B cell (primary cell): ENCODE results near the gene PAN2. TPM values are rescaled to one million over a fixed set of nuclear protein-coding genes. Genes with fewer than 3 reads are reported as not detected.
A peak's percentile ranks its signal among the peaks of the same experiment; 100 is the strongest.

ENCODE experiments used
- ATAC-seq: fragments of 200-7000 bp; cut with Tn5 transposase; one replicate; pipeline ENCODE4 v1.10.0; 2021; ENCODE audit warnings: low read depth, mild to moderate bottlenecking, moderate number of reproducible peaks, moderate library complexity
- CTCF ChIA-PET: fragments of 350-600 bp; sonication (Branson Sonifier 250); formaldehyde crosslinking; loops from one replicate; lab custom pipeline; 2021; ENCODE audit warnings: antibody characterized with exemption, inconsistent platforms; lab: Charles Lee
- POLR2A ChIA-PET: fragments of 350-600 bp; sonication (Branson Sonifier 250); formaldehyde crosslinking; loops from one replicate; lab custom pipeline; 2021; ENCODE audit warnings: antibody characterized with exemption; lab: Charles Lee
- DNase-seq: peaks from one replicate; pipeline ENCODE4 v3.0.0; 2013
- H2AFZ ChIP-seq: 2 replicates; pipeline ENCODE4 v1.6.1; 2012; ENCODE audit warnings: mild to moderate bottlenecking, low read depth, low read length; ENCODE audit not compliant: insufficient read depth, poor library complexity, severe bottlenecking
- H3K27ac ChIP-seq, 2 donors: 1 replicate in 1 of 2; 2 replicates in 1 of 2; pipeline ENCODE4 v1.5.1; 2012 to 2013; ENCODE audit warnings: low read length in 2 of 2, mild to moderate bottlenecking in 2 of 2, moderate library complexity in 1 of 2
- H3K27me3 ChIP-seq, 4 experiments: fragments of 200-600 bp in 1 of 4; sonication (generic) in 1 of 4; replicated peaks in 1 of 4; 1 replicate in 2 of 4; 2 replicates in 2 of 4; pipeline versions ENCODE4 v1.6.1 to v1.7.0; 2013 to 2016; ENCODE audit warnings: low read length in 3 of 4, mild to moderate bottlenecking in 2 of 4, mixed read lengths in 1 of 4, moderate library complexity in 1 of 4; ENCODE audit not compliant: insufficient read depth in 4 of 4, control insufficient read depth in 3 of 4; ENCODE audit errors: control extremely low read depth in 1 of 4
- H3K36me3 ChIP-seq, 2 experiments: replicated peaks in 1 of 2; 1 replicate in 1 of 2; 2 replicates in 1 of 2; pipeline versions ENCODE4 v1.6.1 to v1.7.1; 2013; ENCODE audit warnings: low read length in 1 of 2; ENCODE audit not compliant: insufficient read depth in 2 of 2, control insufficient read depth in 1 of 2; ENCODE audit errors: control extremely low read depth in 1 of 2, extremely low read depth in 1 of 2
- H3K4me1 ChIP-seq, 2 donors: fragments of 200-600 bp in 1 of 2; sonication (generic) in 1 of 2; 1 replicate in 1 of 2; 2 replicates in 1 of 2; pipeline versions ENCODE4 v1.5.1 to v1.6.1; 2013 to 2017; ENCODE audit warnings: low read length in 2 of 2; ENCODE audit not compliant: control insufficient read depth in 2 of 2, insufficient read depth in 2 of 2
- H3K4me2 ChIP-seq: replicated peaks from 2 replicates; pipeline ENCODE3; 2012; ENCODE audit warnings: mild to moderate bottlenecking, low read depth, low read length; ENCODE audit not compliant: poor library complexity, severe bottlenecking
- H3K4me3 ChIP-seq, 5 experiments: fragments of 200-600 bp in 1 of 5; sonication (generic) in 1 of 5; 1 replicate in 3 of 5; 2 replicates in 2 of 5; pipeline versions ENCODE4 v1.5.1 to v1.7.0; 2011 to 2016; ENCODE audit warnings: low read length in 4 of 5, mild to moderate bottlenecking in 4 of 5, low read depth in 2 of 5, control low read depth in 1 of 5, moderate library complexity in 1 of 5; ENCODE audit not compliant: insufficient read depth in 1 of 5; ENCODE audit errors: control extremely low read depth in 1 of 5, extremely low read depth in 1 of 5
- H3K79me2 ChIP-seq: fragments of 200-600 bp; sonication (generic); one replicate; pipeline ENCODE4 v1.6.0; 2016; ENCODE audit warnings: low read length; ENCODE audit not compliant: control insufficient read depth, insufficient read depth
- H3K9ac ChIP-seq: fragments of 200-600 bp; sonication (generic); 2 replicates; pipeline ENCODE4 v1.6.1; 2017; ENCODE audit warnings: mild to moderate bottlenecking, low read length, moderate library complexity
- H3K9me3 ChIP-seq, 3 donors: one replicate each; pipeline versions ENCODE4 v1.6.1 to v1.7.1; 2013; ENCODE audit warnings: low read length in 2 of 3; ENCODE audit not compliant: control insufficient read depth in 2 of 3, insufficient read depth in 1 of 3; ENCODE audit errors: control extremely low read depth in 1 of 3
- H4K20me1 ChIP-seq: 2 replicates; pipeline ENCODE4 v1.6.0; 2012; ENCODE audit warnings: mild to moderate bottlenecking, low read length; ENCODE audit not compliant: insufficient read depth, control insufficient read depth, poor library complexity, severe bottlenecking
- H3K27ac Mint-ChIP-seq: one replicate; pipeline ENCODE4 v1.8.0; 2021; ENCODE audit warnings: mixed read lengths
- H3K27me3 Mint-ChIP-seq: one replicate; pipeline ENCODE4 v1.8.0; 2021; ENCODE audit warnings: mixed read lengths
- H3K4me1 Mint-ChIP-seq: one replicate; pipeline ENCODE4 v1.8.0; 2021; ENCODE audit warnings: mixed read lengths
- H3K4me3 Mint-ChIP-seq: one replicate; pipeline ENCODE4 v1.8.0; 2021; ENCODE audit warnings: mixed read lengths
- H3K9me3 Mint-ChIP-seq: one replicate; pipeline ENCODE4 v1.8.0; 2022; ENCODE audit warnings: mixed read lengths; ENCODE audit not compliant: insufficient read depth
- EZH2 ChIP-seq: IDR thresholded peaks from 2 replicates; pipeline ENCODE4 v1.6.1; 2012; ENCODE audit warnings: borderline replicate concordance, low read depth, mild to moderate bottlenecking, moderate library complexity, low read length; ENCODE audit not compliant: insufficient read depth, poor library complexity, severe bottlenecking
- WGBS: methylation state at CpG from one replicate; pipeline ENCODE4 v1.1.5; 2013; ENCODE audit warnings: missing lambda C conversion rate; ENCODE audit not compliant: insufficient coverage; 5-methylcytosine and 5-hydroxymethylcytosine counted together
- intact Hi-C: fragments of 100-400 bp; cut with micrococcal nuclease; formaldehyde crosslinking; loops from one replicate; pipeline ENCODE4 v1.10.0; 2022
- polyA plus RNA-seq: library from polyadenylated mRNA; depleted of rRNA; stranded (reverse); fragments of >200 nt; gene quantifications from 2 replicates; pipeline ENCODE4 v1.2.3, GENCODE V29; 2012
- total RNA-seq, 2 donors: library from RNA; stranded (reverse); fragments of 120-200 nt in 1 of 2; gene quantifications; 1 replicate in 1 of 2; 2 replicates in 1 of 2; pipeline versions ENCODE4 v1.2.3 to v1.2.4, GENCODE V29; 2013 to 2022
- TF ChIP-seq, protein P1 (sequence below): fragments of 200-600 bp; IDR thresholded peaks from one replicate; pipeline ENCODE4 v1.8.0; 2022; ENCODE audit warnings: antibody characterized with exemption, mild to moderate bottlenecking

The PAN2 gene
- total and polyA plus RNA-seq, 2 donors (not counting 1 experiment from before 2014, with no cell fraction given), result 211 to 230 TPM

DNA sequence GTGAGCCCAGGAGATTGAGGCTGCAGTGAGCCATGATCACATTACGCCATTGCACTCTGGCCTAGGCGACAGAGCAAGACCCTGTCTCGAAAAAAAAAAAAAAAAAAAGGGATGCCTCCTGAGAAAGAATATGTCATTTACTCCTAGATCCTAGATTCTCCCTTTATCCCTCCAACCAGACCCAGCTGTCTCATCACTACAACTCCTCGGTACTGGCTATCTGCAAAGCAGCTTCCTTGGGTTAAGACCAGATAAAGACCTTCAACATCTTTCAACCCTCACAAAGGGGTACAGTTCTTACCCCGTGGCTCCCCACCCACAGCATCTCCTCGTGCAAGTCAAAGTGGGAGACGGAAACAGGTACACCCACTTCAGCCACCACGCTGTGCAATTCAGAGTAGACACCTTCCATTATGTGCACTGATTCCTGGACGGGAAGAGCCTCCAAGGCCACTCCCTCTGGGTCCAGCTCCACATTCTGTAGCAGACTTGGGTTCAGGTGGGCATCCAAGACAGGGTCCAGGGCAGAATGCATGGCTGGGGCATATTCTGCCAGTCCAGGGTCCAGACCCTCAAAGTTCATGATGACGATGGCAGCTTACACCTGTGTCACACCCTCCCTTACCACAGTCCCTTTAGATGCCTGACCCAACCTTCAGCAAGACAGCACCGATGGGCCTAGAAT lies 1.1 kb downstream of the PAN2 start:
- intact Hi-C loops, result loop anchor here (1.0 kb wide), 1 partner anchor 136 kb away; the partner anchor contains the start of gene SPRYD4
- peak overlapping the region; percentile 93 for H2AFZ ChIP-seq
- H3K9me3 ChIP-seq, result no peaks in the 10 kb centered on the region
- peak overlapping the region; percentile 100 for H3K27ac Mint-ChIP-seq
- H3K4me1 ChIP-seq, result peaks cover 25 to 31% of the 10 kb centered on the region in 2 donors
- peak overlapping the region; percentile 94 to 100 for H3K27ac ChIP-seq
- peaks cover 41% of the 10 kb centered on the region for H3K4me1 Mint-ChIP-seq
- peak overlapping the region; percentile 99 for H3K4me3 Mint-ChIP-seq
- 99% methylated on average over 6 of the region's 11 CpGs for WGBS
- no peaks in the 10 kb centered on the region for H4K20me1 ChIP-seq
- H3K4me3 ChIP-seq, result peak overlapping the region in 4 of 5 experiments; percentile 63 to 84 (median 80)
- DNase-seq (no peak), ATAC-seq (no peak)
- CTCF ChIA-PET, result interaction anchor here (0.6 to 7.6 kb wide), 9 partner anchors 16 to 353 kb away, joined by 3 to 45 read pairs (median 6); partner anchors contain the start of genes CNPY2 and STAT2
- H3K27me3 Mint-ChIP-seq, result no peaks in the 10 kb centered on the region
- peak overlapping the region; percentile 86 for H3K4me2 ChIP-seq
- peaks cover 21% of the 10 kb centered on the region for H3K79me2 ChIP-seq
- no peaks in the 10 kb centered on the region for H3K27me3 ChIP-seq
- peak overlapping the region; percentile 95 for H3K9ac ChIP-seq
- H3K36me3 ChIP-seq, result peaks cover 0 to 7% of the 10 kb centered on the region in 2 experiments
- TF ChIP-seq EZH2, result no peak
- TF ChIP-seq, protein P1, sequence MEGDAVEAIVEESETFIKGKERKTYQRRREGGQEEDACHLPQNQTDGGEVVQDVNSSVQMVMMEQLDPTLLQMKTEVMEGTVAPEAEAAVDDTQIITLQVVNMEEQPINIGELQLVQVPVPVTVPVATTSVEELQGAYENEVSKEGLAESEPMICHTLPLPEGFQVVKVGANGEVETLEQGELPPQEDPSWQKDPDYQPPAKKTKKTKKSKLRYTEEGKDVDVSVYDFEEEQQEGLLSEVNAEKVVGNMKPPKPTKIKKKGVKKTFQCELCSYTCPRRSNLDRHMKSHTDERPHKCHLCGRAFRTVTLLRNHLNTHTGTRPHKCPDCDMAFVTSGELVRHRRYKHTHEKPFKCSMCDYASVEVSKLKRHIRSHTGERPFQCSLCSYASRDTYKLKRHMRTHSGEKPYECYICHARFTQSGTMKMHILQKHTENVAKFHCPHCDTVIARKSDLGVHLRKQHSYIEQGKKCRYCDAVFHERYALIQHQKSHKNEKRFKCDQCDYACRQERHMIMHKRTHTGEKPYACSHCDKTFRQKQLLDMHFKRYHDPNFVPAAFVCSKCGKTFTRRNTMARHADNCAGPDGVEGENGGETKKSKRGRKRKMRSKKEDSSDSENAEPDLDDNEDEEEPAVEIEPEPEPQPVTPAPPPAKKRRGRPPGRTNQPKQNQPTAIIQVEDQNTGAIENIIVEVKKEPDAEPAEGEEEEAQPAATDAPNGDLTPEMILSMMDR, result no peak
- POLR2A ChIA-PET, result interaction anchor here (0.8 to 2.5 kb wide), 6 partner anchors 9 to 135 kb away, joined by 6 to 24 read pairs (median 9); partner anchors contain the start of genes CNPY2 and STAT2
- no peaks in the 10 kb centered on the region for H3K9me3 Mint-ChIP-seq
